Measurements from ENCODE around the gene COMMD3. TPM values are rescaled to one million over a fixed set of nuclear protein-coding genes. Genes with fewer than 3 reads are reported as not detected.
"Not testable (repeated sequence)": the region's sequence is repeated elsewhere in the genome, so short reads cannot be mapped to it uniquely, and the experiment has no call there.

COMMD3 gene
- total RNA-seq, 6 experiments from 2014 or later: 23.2 to 39.0 (median 32.0) TPM

DNA sequence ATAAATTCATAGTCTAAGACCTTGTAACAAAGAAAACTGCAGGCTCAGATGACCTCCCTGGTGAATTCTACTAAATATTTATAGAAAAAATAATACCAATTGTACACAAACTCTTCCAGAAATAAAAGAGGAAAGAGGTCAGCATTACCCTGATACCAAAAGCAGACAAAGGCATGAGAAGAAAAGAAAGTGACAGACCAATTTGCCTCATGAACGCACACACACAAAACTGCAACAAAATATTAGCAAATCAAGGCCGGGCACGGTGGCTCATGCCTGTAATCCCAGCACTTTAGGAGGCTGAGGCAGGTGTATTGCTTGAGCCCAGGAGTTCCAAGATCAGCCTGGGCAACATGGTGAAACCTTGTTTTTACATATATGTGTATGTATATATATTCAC, 12.7 kb upstream of the COMMD3 start:
- no peaks in the 10 kb centered on the region for H3K9me3 ChIP-seq
- no peak for TF ChIP-seq POLR2A (IDR thresholded peaks at IDR 0.05)
- TF ChIP-seq, protein P1, sequence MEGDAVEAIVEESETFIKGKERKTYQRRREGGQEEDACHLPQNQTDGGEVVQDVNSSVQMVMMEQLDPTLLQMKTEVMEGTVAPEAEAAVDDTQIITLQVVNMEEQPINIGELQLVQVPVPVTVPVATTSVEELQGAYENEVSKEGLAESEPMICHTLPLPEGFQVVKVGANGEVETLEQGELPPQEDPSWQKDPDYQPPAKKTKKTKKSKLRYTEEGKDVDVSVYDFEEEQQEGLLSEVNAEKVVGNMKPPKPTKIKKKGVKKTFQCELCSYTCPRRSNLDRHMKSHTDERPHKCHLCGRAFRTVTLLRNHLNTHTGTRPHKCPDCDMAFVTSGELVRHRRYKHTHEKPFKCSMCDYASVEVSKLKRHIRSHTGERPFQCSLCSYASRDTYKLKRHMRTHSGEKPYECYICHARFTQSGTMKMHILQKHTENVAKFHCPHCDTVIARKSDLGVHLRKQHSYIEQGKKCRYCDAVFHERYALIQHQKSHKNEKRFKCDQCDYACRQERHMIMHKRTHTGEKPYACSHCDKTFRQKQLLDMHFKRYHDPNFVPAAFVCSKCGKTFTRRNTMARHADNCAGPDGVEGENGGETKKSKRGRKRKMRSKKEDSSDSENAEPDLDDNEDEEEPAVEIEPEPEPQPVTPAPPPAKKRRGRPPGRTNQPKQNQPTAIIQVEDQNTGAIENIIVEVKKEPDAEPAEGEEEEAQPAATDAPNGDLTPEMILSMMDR (IDR thresholded peaks at IDR 0.05): no peak
- DNase-seq (no peak), ATAC-seq (no peak)
- intact Hi-C loops (cut with DNase I): no loop called here
- peaks cover 0 to 5% of the 10 kb centered on the region in 2 donors for H3K27me3 ChIP-seq
- no peak overlapping the region for H3K27ac ChIP-seq
- no peaks in the 10 kb centered on the region for H3K4me1 ChIP-seq
- 89% methylated on average over 3 of the region's 3 CpGs for WGBS (ENCODE audit: insufficient coverage, low coverage, low lambda C conversion rate, missing lambda C conversion rate)
- no peaks in the 10 kb centered on the region for H3K36me3 ChIP-seq
- no peak overlapping the region for H3K4me3 ChIP-seq

DNA sequence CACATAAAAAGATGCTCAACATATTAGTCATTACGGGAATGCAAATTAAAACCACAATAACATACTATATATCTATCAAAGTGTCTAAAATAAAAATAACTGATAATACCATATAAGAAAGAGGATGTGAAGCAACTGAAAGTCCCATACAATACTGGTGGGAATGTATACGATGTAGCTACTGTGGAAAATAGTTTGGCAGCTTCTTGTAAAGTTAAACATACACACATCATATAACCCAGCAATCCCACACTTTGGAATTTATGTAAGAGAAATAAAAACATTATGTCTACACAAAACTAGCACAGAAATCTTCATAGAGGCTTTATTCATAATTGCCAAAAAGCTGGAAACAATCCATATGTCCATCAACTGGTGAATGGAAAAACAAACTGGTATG, 10.5 kb upstream of the COMMD3 start:
- DNase-seq: no peak
- Histone ChIP-seq H3K27ac (no peak overlapping the region), H3K4me3 (no peak overlapping the region), H3K36me3 (no peaks in the 10 kb centered on the region), H3K4me1 (no peaks in the 10 kb centered on the region), H3K27me3 (peaks cover 0 to 5% of the 10 kb centered on the region in 2 donors), H3K9me3 (no peaks in the 10 kb centered on the region)
- no peak for ATAC-seq
- WGBS (ENCODE audit: insufficient coverage, low coverage, low lambda C conversion rate, missing lambda C conversion rate): 75% methylated on average over 2 of the region's 2 CpGs
- TF ChIP-seq, protein P1 (IDR thresholded peaks at IDR 0.05): no peak
- no peak for TF ChIP-seq POLR2A (IDR thresholded peaks at IDR 0.05)
- intact Hi-C loops (cut with DNase I): no loop called here

DNA sequence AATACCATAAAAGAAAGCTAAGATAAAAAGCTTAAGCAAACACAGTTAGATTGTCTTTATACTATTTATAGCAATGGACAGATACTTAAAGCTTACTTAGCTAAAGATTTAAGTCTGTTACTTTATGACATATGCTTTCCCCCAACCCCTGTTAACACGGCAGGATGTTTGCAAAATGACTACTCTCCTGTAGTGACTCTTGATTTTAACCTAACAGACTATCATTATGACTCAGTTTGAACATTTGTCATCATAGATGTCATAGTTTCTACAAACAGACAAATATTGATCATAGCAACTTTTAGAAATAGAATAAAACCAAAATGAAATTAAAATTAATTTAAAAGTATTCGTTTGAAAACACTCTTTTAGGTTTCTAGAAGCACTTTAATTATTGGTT, 7.8 kb upstream of the COMMD3 start:
- peaks cover 0 to 5% of the 10 kb centered on the region in 2 donors for H3K27me3 ChIP-seq
- H3K4me1 ChIP-seq: no peaks in the 10 kb centered on the region
- intact Hi-C loops (cut with DNase I): no loop called here
- no peak for TF ChIP-seq POLR2A (IDR thresholded peaks at IDR 0.05)
- TF ChIP-seq, protein P1 (IDR thresholded peaks at IDR 0.05): no peak
- 61% methylated on average over 2 of the region's 2 CpGs for WGBS (ENCODE audit: insufficient coverage, low coverage, low lambda C conversion rate, missing lambda C conversion rate)
- no peaks in the 10 kb centered on the region for H3K36me3 ChIP-seq
- H3K4me3 ChIP-seq: no peak overlapping the region
- ATAC-seq (no peak), DNase-seq (no peak)
- H3K9me3 ChIP-seq: no peaks in the 10 kb centered on the region
- no peak overlapping the region for H3K27ac ChIP-seq

DNA sequence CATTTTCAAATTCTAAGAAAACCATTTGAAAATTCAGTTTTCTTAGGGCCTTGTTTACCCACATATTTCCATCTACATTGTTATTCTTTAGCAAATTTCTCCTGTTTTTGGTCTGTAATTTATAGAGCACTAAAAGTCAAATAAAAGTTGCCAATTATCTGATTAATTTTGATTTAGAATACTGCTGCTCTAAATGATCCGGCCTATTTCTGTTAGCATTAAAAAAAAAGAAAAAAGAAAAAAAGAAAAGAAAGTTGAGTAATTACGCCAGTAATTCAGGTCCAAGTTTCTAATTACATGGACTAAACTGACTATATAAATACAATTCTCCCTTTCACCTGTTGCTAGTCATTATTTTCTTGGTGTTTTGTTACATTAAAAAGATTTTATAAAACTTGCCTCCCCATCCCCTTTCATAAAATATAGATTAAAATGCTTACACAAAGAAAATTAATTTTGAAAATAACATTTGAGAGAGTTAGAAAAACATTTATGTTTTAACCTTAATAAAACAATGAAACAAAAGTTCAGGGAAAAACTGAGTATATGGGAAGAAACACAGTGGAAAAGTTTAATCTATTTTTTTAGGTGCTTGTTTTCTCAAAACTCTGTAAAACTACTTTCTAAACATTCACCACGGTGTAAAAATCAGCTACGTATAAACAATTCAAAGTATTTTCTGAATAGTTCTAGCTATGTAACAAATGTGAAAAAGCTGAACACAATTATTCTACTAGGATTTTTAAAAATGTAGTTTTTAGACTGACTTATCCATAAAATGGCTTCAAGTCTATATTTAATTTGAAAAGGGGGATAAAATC, 6.8 kb upstream of the COMMD3 start:
- WGBS (ENCODE audit: insufficient coverage, low coverage, low lambda C conversion rate, missing lambda C conversion rate): 94% methylated on average over 4 of the region's 4 CpGs
- no peak for DNase-seq
- H3K27me3 ChIP-seq: peaks cover 0 to 5% of the 10 kb centered on the region in 2 donors
- no peak for TF ChIP-seq POLR2A (IDR thresholded peaks at IDR 0.05)
- TF ChIP-seq, protein P1 (IDR thresholded peaks at IDR 0.05): no peak
- ATAC-seq: no peak
- no peak overlapping the region for H3K4me3 ChIP-seq
- no peaks in the 10 kb centered on the region for H3K36me3 ChIP-seq
- no peak overlapping the region for H3K27ac ChIP-seq
- H3K4me1 ChIP-seq: no peaks in the 10 kb centered on the region
- H3K9me3 ChIP-seq: no peaks in the 10 kb centered on the region
- intact Hi-C loops (cut with DNase I): no loop called here

DNA sequence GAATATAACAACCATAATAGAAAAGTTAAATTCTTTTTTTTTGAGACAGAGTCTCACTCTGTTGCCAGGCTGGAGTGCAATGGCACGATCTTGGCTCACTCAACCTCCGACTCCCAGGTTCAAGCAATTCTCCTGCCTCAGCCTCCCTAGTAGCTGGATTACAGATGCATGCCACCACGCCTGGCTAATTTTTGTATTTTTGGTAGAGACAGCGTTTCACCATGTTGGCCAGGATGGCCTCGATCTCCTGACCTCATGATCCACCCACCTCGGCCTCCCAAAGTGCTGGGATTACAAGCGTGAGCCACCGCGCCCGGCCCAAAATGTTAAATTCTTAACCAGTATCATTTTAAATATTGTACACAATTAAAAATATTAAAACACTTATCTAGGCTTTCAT, 6.2 kb upstream of the COMMD3 start:
- H3K4me1 ChIP-seq; H3K27ac ChIP-seq; H3K9me3 ChIP-seq; H3K4me3 ChIP-seq; H3K36me3 ChIP-seq; intact Hi-C loops (cut with DNase I); ATAC-seq; H3K27me3 ChIP-seq; DNase-seq: not testable (repeated sequence)
- 94% methylated on average over 10 of the region's 10 CpGs for WGBS (ENCODE audit: insufficient coverage, low coverage, low lambda C conversion rate, missing lambda C conversion rate)

Data from right lobe of liver (tissue), 6 donors.